Kidney (tissue), 22 donors: ENCODE data around the gene CD151. TPM values are rescaled to one million over a fixed set of nuclear protein-coding genes. Genes with fewer than 3 reads are reported as not detected.

Experiments used
- DNase-seq, 5 donors: peaks; one replicate each; pipeline ENCODE4 v3.0.0-alpha.2; 2013 to 2020
- FAIRE-seq: peaks from 2 replicates; lab custom pipeline; 2012; peaks lifted over from hg19 to GRCh38; lab: Jason Lieb, UNC
- H3K27ac ChIP-seq, 2 donors: one replicate each; pipeline ENCODE4 v1.7.0; 2013; ENCODE audit warnings: low read depth in 2 of 2, low read length in 2 of 2, inconsistent platforms in 1 of 2
- H3K27me3 ChIP-seq: one replicate; pipeline ENCODE4 v1.7.1; 2013; ENCODE audit warnings: low read length, inconsistent platforms; ENCODE audit not compliant: control insufficient read depth, insufficient read depth
- H3K36me3 ChIP-seq, 3 donors: one replicate each; pipeline versions ENCODE4 v1.7.0 to v1.7.1; 2013; ENCODE audit warnings: low read length in 3 of 3, control low read depth in 1 of 3, inconsistent platforms in 1 of 3; ENCODE audit not compliant: insufficient read depth in 3 of 3, control insufficient read depth in 2 of 3
- H3K4me1 ChIP-seq, 3 donors: one replicate each; pipeline versions ENCODE4 v1.7.0 to v1.7.1; 2013; ENCODE audit warnings: low read length in 3 of 3, inconsistent platforms in 1 of 3, low read depth in 1 of 3; ENCODE audit not compliant: control insufficient read depth in 2 of 3, insufficient read depth in 2 of 3
- H3K4me3 ChIP-seq, 3 donors: one replicate each; pipeline versions ENCODE4 v1.7.0 to v1.8.1; 2013; ENCODE audit warnings: low read length in 3 of 3, control low read depth in 1 of 3, inconsistent platforms in 1 of 3
- H3K9ac ChIP-seq, 3 donors: one replicate each; pipeline versions ENCODE4 v1.7.0 to v1.7.1; 2013; ENCODE audit warnings: low read length in 3 of 3, control low read depth in 1 of 3, inconsistent platforms in 1 of 3
- H3K9me3 ChIP-seq, 3 donors: one replicate each; pipeline versions ENCODE4 v1.7.0 to v1.7.1; 2013; ENCODE audit warnings: low read length in 3 of 3, control low read depth in 1 of 3, inconsistent platforms in 1 of 3; ENCODE audit not compliant: control insufficient read depth in 2 of 3, insufficient read depth in 1 of 3
- intact Hi-C: fragments of 100-400 bp; cut with DNase I; formaldehyde crosslinking; loops from one replicate; pipeline ENCODE4 v1.11.1; 2022
- long read RNA-seq, 10 donors: library from polyadenylated mRNA in 1 of 10; unstranded in 1 of 10; transcript quantifications; one replicate each; pipeline ENCODE4 v2.0.0 and lab custom pipeline, GENCODE V29; 2021 to 2026
- polyA plus RNA-seq: library from polyadenylated mRNA; stranded (reverse); fragments of 350-450 nt; fragmentation: Illumina TruSeq; extraction: RNeasy Lipid Tissue Mini Kit (QIAGEN cat#74804); gene quantifications from one replicate; pipeline ENCODE4 v1.2.3, GENCODE V29; 2014; ENCODE audit warnings: low read depth, low replicate concordance; ENCODE audit not compliant: insufficient read depth
- total RNA-seq: library from RNA; stranded (reverse); fragmentation: NEBNext Ultra II Directional; extraction: Animal tissue kit (Norgen Biotek cat#: 25700); gene quantifications from one replicate; pipeline ENCODE4 v1.2.1, GENCODE V29; 2021
- TF ChIP-seq, protein P1 (sequence below): IDR thresholded peaks from 3 replicates; pipeline ENCODE4 v1.5.1; 2012; ENCODE audit warnings: mild to moderate bottlenecking, moderate library complexity, borderline replicate concordance; ENCODE audit not compliant: insufficient read depth; ENCODE audit errors: extremely low read depth
- donor health status: control.
- donor health status: control.
- donor health status: control.
- donor health status: control.
- donor health status: control.
- donor health status: DM: yes; HTN: yes; CAD: no.
- donor health status: Normal renal cell carcinoma (clear cell type).

The CD151 gene
- total RNA-seq (476 TPM), polyA plus RNA-seq (379 TPM)
- long read RNA-seq, donor 1, transcript CD151-203 (8 exons, 1,486 nt), result major isoform, 39 of 85 reads
- long read RNA-seq, donor 1, transcript CD151-202 (9 exons, 1,658 nt), result minor isoform, 22 of 85 reads
- long read RNA-seq, donor 1, partial matches to known transcripts, result 9 of 85 reads
- long read RNA-seq, donor 1, other reads (novel, unspliced or antisense), result 10 of 85 reads
- long read RNA-seq, donor 2, transcript CD151-202 (9 exons, 1,658 nt), result major isoform, 40 of 402 reads
- long read RNA-seq, donor 2, transcript CD151-203 (8 exons, 1,486 nt), result minor isoform, 39 of 402 reads
- long read RNA-seq, donor 2, transcript CD151-201 (9 exons, 1,545 nt), result minor isoform, 12 of 402 reads
- long read RNA-seq, donor 2, partial matches to known transcripts, result 52 of 402 reads
- long read RNA-seq, donor 2, other reads (novel, unspliced or antisense), result 255 of 402 reads
- long read RNA-seq, donor 3, transcript CD151-202 (9 exons, 1,658 nt), result minor isoform, 45 of 150 reads
- long read RNA-seq, donor 3, transcript CD151-201 (9 exons, 1,545 nt), result minor isoform, 10 of 150 reads
- long read RNA-seq, donor 3, transcript CD151-203 (8 exons, 1,486 nt), result major isoform, 52 of 150 reads
- long read RNA-seq, donor 3, partial matches to known transcripts, result 23 of 150 reads
- long read RNA-seq, donor 3, other reads (novel, unspliced or antisense), result 12 of 150 reads
- long read RNA-seq, donor 4, transcript CD151-203 (8 exons, 1,486 nt), result major isoform, 29 of 67 reads
- long read RNA-seq, donor 4, transcript CD151-202 (9 exons, 1,658 nt), result minor isoform, 22 of 67 reads
- long read RNA-seq, donor 4, partial matches to known transcripts, result 6 of 67 reads
- long read RNA-seq, donor 4, other reads (novel, unspliced or antisense), result 5 of 67 reads
- long read RNA-seq, donor 5, partial matches to known transcripts, result 0 of 28 reads
- long read RNA-seq, donor 5, other reads (novel, unspliced or antisense), result 22 of 28 reads
- long read RNA-seq, donor 6, transcript CD151-201 (9 exons, 1,545 nt), result minor isoform, 7 of 90 reads
- long read RNA-seq, donor 6, transcript CD151-203 (8 exons, 1,486 nt), result minor isoform, 35 of 90 reads
- long read RNA-seq, donor 6, transcript CD151-202 (9 exons, 1,658 nt), result major isoform, 40 of 90 reads
- long read RNA-seq, donor 6, partial matches to known transcripts, result 0 of 90 reads
- long read RNA-seq, donor 6, other reads (novel, unspliced or antisense), result 5 of 90 reads
- long read RNA-seq, donor 7, transcript CD151-203 (8 exons, 1,486 nt), result minor isoform, 63 of 420 reads
- long read RNA-seq, donor 7, transcript CD151-202 (9 exons, 1,658 nt), result major isoform, 162 of 420 reads
- long read RNA-seq, donor 7, transcript CD151-220 (8 exons, 1,835 nt), result minor isoform, 5 of 420 reads
- long read RNA-seq, donor 7, transcript CD151-201 (9 exons, 1,545 nt), result minor isoform, 19 of 420 reads
- long read RNA-seq, donor 7, partial matches to known transcripts, result 137 of 420 reads
- long read RNA-seq, donor 7, other reads (novel, unspliced or antisense), result 34 of 420 reads
- long read RNA-seq, donor 8, transcript CD151-203 (8 exons, 1,486 nt), result minor isoform, 37 of 176 reads
- long read RNA-seq, donor 8, transcript CD151-201 (9 exons, 1,545 nt), result minor isoform, 6 of 176 reads
- long read RNA-seq, donor 8, transcript CD151-202 (9 exons, 1,658 nt), result major isoform, 42 of 176 reads
- long read RNA-seq, donor 8, partial matches to known transcripts, result 83 of 176 reads
- long read RNA-seq, donor 8, other reads (novel, unspliced or antisense), result 5 of 176 reads
- long read RNA-seq, donor 9, transcript CD151-203 (8 exons, 1,486 nt), result major isoform, 34 of 83 reads
- long read RNA-seq, donor 9, transcript CD151-201 (9 exons, 1,545 nt), result minor isoform, 5 of 83 reads
- long read RNA-seq, donor 9, transcript CD151-202 (9 exons, 1,658 nt), result minor isoform, 13 of 83 reads
- long read RNA-seq, donor 9, partial matches to known transcripts, result 29 of 83 reads
- long read RNA-seq, donor 9, other reads (novel, unspliced or antisense), result 0 of 83 reads
- long read RNA-seq, donor 10, transcript CD151-203 (8 exons, 1,486 nt), result major isoform, 32 of 135 reads
- long read RNA-seq, donor 10, transcript CD151-201 (9 exons, 1,545 nt), result minor isoform, 7 of 135 reads
- long read RNA-seq, donor 10, transcript CD151-202 (9 exons, 1,658 nt), result minor isoform, 28 of 135 reads
- long read RNA-seq, donor 10, partial matches to known transcripts, result 58 of 135 reads
- long read RNA-seq, donor 10, other reads (novel, unspliced or antisense), result 7 of 135 reads

DNA sequence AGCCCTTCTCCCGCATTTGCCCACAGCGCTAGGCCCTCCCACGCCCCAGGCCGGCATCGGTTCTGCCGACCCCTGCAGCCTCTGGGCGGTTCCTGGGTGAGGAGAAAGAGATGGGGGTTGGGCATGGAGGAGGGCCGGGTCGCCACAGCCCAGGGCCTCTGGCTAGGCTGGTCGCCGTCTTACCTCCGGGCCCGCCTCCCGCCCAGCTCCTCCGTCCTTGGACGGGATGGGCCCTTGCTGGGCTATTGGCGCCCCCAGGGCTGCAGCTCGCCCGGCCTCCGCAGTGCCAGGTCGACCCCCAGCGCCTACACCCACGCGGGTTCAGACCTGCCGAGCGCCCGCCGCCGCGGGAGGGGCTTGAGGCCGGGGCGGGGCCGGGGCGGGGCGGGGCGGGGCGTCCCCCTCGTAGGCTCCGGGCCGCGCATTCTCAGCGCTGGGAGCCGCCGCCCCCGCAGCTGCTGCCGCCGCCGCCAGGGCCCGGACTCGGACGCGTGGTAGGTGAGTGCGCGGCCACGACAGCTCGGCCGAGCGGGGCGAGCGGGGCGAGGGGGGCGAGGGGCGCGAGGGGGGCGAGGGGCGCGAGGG, at the start of gene CD151:
Gene CD151, plus strand, starts transcription at position 424 of the 585 bp plus-strand sequence. CDS start 3,118 bp downstream, outside the sequence.
- intact Hi-C loops, result no loop called here
- DNase-seq, result peak in 4 of 5 donors; percentile 72 to 90 (median 80)

DNA sequence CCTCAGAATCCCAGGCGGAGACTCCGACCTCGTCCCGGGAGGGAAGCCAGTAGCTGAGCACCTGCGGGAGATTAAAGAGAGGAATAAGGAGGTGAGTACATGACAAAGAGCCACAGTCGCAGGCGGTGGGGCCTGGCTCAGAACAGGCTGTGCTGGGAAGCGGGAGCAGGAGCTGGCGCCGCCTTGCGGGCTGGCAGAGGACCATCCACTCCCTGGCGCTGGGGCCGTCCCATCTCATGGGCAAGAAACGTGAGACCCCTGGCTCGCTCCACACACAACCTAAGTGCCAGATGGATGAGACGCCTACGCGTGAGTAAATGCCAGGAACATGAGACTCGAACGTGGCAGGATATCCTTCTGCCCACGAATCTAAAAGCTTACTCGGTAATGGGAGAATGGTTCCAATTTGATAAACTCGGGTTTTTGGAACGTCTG, 49.2 kb upstream of the CD151 start:
- Histone ChIP-seq H3K27me3 (no peaks in the 10 kb centered on the region), H3K9me3 (no peaks in the 10 kb centered on the region), H3K27ac (no peak overlapping the region), H3K36me3 (peaks cover 0 to 4% (median 0%) of the 10 kb centered on the region in 3 donors), H3K4me3 (no peak overlapping the region), H3K4me1 (peaks cover 0 to 4% (median 0%) of the 10 kb centered on the region in 3 donors), H3K9ac (no peak overlapping the region)
- TF ChIP-seq, protein P1, sequence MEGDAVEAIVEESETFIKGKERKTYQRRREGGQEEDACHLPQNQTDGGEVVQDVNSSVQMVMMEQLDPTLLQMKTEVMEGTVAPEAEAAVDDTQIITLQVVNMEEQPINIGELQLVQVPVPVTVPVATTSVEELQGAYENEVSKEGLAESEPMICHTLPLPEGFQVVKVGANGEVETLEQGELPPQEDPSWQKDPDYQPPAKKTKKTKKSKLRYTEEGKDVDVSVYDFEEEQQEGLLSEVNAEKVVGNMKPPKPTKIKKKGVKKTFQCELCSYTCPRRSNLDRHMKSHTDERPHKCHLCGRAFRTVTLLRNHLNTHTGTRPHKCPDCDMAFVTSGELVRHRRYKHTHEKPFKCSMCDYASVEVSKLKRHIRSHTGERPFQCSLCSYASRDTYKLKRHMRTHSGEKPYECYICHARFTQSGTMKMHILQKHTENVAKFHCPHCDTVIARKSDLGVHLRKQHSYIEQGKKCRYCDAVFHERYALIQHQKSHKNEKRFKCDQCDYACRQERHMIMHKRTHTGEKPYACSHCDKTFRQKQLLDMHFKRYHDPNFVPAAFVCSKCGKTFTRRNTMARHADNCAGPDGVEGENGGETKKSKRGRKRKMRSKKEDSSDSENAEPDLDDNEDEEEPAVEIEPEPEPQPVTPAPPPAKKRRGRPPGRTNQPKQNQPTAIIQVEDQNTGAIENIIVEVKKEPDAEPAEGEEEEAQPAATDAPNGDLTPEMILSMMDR, result peak; percentile 49
- intact Hi-C loops, result no loop called here
- DNase-seq, result peak; percentile 92 to 93 (median 93)
- no peak for FAIRE-seq

More for the DNA sequence above, at the start of gene CD151:
- peak within 1 kb of the TSS; percentile 39 to 59 (median 46) for H3K4me3 ChIP-seq
- peaks cover 0 to 10% (median 7%) of the 10 kb centered on the region in 3 donors for H3K36me3 ChIP-seq
- no peaks in the 10 kb centered on the region for H3K27me3 ChIP-seq
- peak within 1 kb of the TSS; percentile 22 to 80 (median 48) for H3K9ac ChIP-seq
- FAIRE-seq, result no peak
- H3K4me1 ChIP-seq, result peaks cover 0 to 59% (median 19%) of the 10 kb centered on the region in 3 donors
- H3K27ac ChIP-seq, result peak within 1 kb of the TSS; percentile 85 to 93
- no peaks in the 10 kb centered on the region for H3K9me3 ChIP-seq
- TF ChIP-seq, protein P1, result no peak
